ENCODE measurements around the gene MNX1.

Gene MNX1

GRCh38 chr7:157032644-157033482, 22.4 kb upstream of the MNX1 start:
- no peak for DNase-seq

- no peak for DNase-seq
These were observed 21.7 kb upstream of the MNX1 start for GRCh38 chr7:157032128-157032527.

GRCh38 chr7:157028199-157028903, 17.9 kb upstream of the MNX1 start:
- DNase-seq, result no peak

GRCh38 chr7:157027568-157028198, 17.2 kb upstream of the MNX1 start:
- no peak for DNase-seq

- no peak for DNase-seq
These were observed 14.3 kb upstream of the MNX1 start for GRCh38 chr7:157024716-157025115.

GRCh38 chr7:157023589-157023905, 13.1 kb upstream of the MNX1 start:
- no peak for DNase-seq

- no peak for DNase-seq
These were observed 12.5 kb upstream of the MNX1 start for GRCh38 chr7:157022681-157023588.

GRCh38 chr7:157021871-157022680, 11.6 kb upstream of the MNX1 start:
- no peak for DNase-seq

- no peak for DNase-seq
These were observed 10.8 kb upstream of the MNX1 start for GRCh38 chr7:157021071-157021870.

- no peak for DNase-seq
These were observed 10.1 kb upstream of the MNX1 start for GRCh38 chr7:157020514-157021070.

- no peak for DNase-seq
These were observed 9.4 kb upstream of the MNX1 start for GRCh38 chr7:157019718-157020451.

GRCh38 chr7:157018997-157019608, 8.6 kb upstream of the MNX1 start:
- no peak for DNase-seq

GRCh38 chr7:157018328-157018996, 8.0 kb upstream of the MNX1 start:
- DNase-seq, result no peak

GRCh38 chr7:157017603-157018327, 7.3 kb upstream of the MNX1 start:
- no peak for DNase-seq

GRCh38 chr7:157017149-157017548, 6.7 kb upstream of the MNX1 start:
- no peak for DNase-seq

GRCh38 chr7:157016352-157017041, 6.0 kb upstream of the MNX1 start:
- no peak for DNase-seq

GRCh38 chr7:157016024-157016351, 5.5 kb upstream of the MNX1 start:
- DNase-seq, result no peak

All from NCI-H1105 (cell line).